ENCODE measurements around the gene TEX44.
"Not testable (repeated sequence)": the region's sequence is repeated elsewhere in the genome, so short reads cannot be mapped to it uniquely, and the experiment has no call there.

TEX44 gene

GRCh38 chr2:231576465-231576864 lies 16.2 kb upstream of the TEX44 start:
- peaks cover 24% of the 10 kb centered on the region for H3K4me1 Mint-ChIP-seq
- no peak overlapping the region for H3K4me3 Mint-ChIP-seq
- no peaks in the 10 kb centered on the region for H3K36me3 Mint-ChIP-seq (ENCODE audit: low read depth)
- no peak overlapping the region for H3K27ac Mint-ChIP-seq
- H3K9me3 Mint-ChIP-seq = peaks cover 4% of the 10 kb centered on the region
- no peak for TF ChIP-seq CTCF (IDR thresholded peaks at IDR 0.05; ENCODE audit: unreplicated experiment in 3 of 3)
- H3K27me3 Mint-ChIP-seq (ENCODE audit: low read depth) = peaks cover 9% of the 10 kb centered on the region

- not testable (repeated sequence) for H3K27ac Mint-ChIP-seq; H3K27me3 Mint-ChIP-seq (ENCODE audit: low read depth); H3K4me3 Mint-ChIP-seq; H3K9me3 Mint-ChIP-seq; H3K36me3 Mint-ChIP-seq (ENCODE audit: low read depth)
- H3K4me1 Mint-ChIP-seq = peaks cover 14% of the 10 kb centered on the region
Observed at GRCh38 chr2:231578655-231579054, 14.0 kb upstream of the TEX44 start.

- Mint-ChIP-seq H3K9me3 (peaks cover 4% of the 10 kb centered on the region), H3K27ac (peak overlapping the region in 1 of 3 experiments; percentile 25), H3K4me1 (peaks cover 14% of the 10 kb centered on the region), H3K36me3 (ENCODE audit: low read depth) (no peaks in the 10 kb centered on the region), H3K27me3 (ENCODE audit: low read depth) (peaks cover 9% of the 10 kb centered on the region), H3K4me3 (peak overlapping the region in 1 of 3 experiments; percentile 1)
- TF ChIP-seq CTCF (IDR thresholded peaks at IDR 0.05; ENCODE audit: unreplicated experiment in 3 of 3) = no peak
Observed at GRCh38 chr2:231579560-231579959, 13.1 kb upstream of the TEX44 start.

- no peak for TF ChIP-seq CTCF (IDR thresholded peaks at IDR 0.05; ENCODE audit: unreplicated experiment in 3 of 3)
- Mint-ChIP-seq H3K27ac (no peak overlapping the region), H3K4me1 (peaks cover 12% of the 10 kb centered on the region), H3K36me3 (ENCODE audit: low read depth) (no peaks in the 10 kb centered on the region), H3K4me3 (no peak overlapping the region), H3K9me3 (peaks cover 4% of the 10 kb centered on the region), H3K27me3 (ENCODE audit: low read depth) (peaks cover 9% of the 10 kb centered on the region)
Observed at GRCh38 chr2:231581328-231581727, 11.3 kb upstream of the TEX44 start.

- H3K4me3 Mint-ChIP-seq = no peak overlapping the region
- H3K4me1 Mint-ChIP-seq = peaks cover 5% of the 10 kb centered on the region
- TF ChIP-seq CTCF (IDR thresholded peaks at IDR 0.05; ENCODE audit: unreplicated experiment in 3 of 3) = no peak
- no peak overlapping the region for H3K27ac Mint-ChIP-seq
- no peaks in the 10 kb centered on the region for H3K36me3 Mint-ChIP-seq (ENCODE audit: low read depth)
- peaks cover 5% of the 10 kb centered on the region for H3K27me3 Mint-ChIP-seq (ENCODE audit: low read depth)
- peaks cover 4% of the 10 kb centered on the region for H3K9me3 Mint-ChIP-seq
Observed at GRCh38 chr2:231583982-231584381, 8.7 kb upstream of the TEX44 start.

- H3K4me1 Mint-ChIP-seq; H3K27me3 Mint-ChIP-seq (ENCODE audit: low read depth); H3K4me3 Mint-ChIP-seq; H3K27ac Mint-ChIP-seq; H3K36me3 Mint-ChIP-seq (ENCODE audit: low read depth); H3K9me3 Mint-ChIP-seq: not testable (repeated sequence)
Observed at GRCh38 chr2:231587744-231588143, 4.9 kb upstream of the TEX44 start.

- Mint-ChIP-seq H3K27me3 (ENCODE audit: low read depth) (peaks cover 4% of the 10 kb centered on the region), H3K4me3 (no peak overlapping the region), H3K9me3 (no peaks in the 10 kb centered on the region), H3K36me3 (ENCODE audit: low read depth) (no peaks in the 10 kb centered on the region), H3K27ac (no peak overlapping the region), H3K4me1 (no peaks in the 10 kb centered on the region)
- no peak for TF ChIP-seq CTCF (IDR thresholded peaks at IDR 0.05; ENCODE audit: unreplicated experiment in 3 of 3)
Observed at GRCh38 chr2:231589656-231590055, 3.0 kb upstream of the TEX44 start.

Data from nephron (organoid).